Hepatocyte (in vitro differentiated cells): Measurements from ENCODE around the gene EXOC3L1.

Source experiments
- CTCF ChIP-seq: fragments of 200-600 bp; sonication (generic); IDR thresholded peaks from 2 replicates; pipeline ENCODE4 v1.5.1; 2016; ENCODE audit warnings: antibody characterized with exemption, mild to moderate bottlenecking; ENCODE audit not compliant: poor library complexity
- EZH2 ChIP-seq: fragments of 200-600 bp; sonication (generic); IDR thresholded peaks from 2 replicates; pipeline ENCODE4 v1.6.1; 2016; ENCODE audit warnings: antibody characterized with exemption, mild to moderate bottlenecking, borderline replicate concordance
- EZH2phosphoT487 ChIP-seq: fragments of 200-600 bp; sonication (generic); IDR thresholded peaks from one replicate; pipeline ENCODE4 v1.6.1; 2018; ENCODE audit warnings: antibody characterized with exemption, mild to moderate bottlenecking, low read depth, moderate library complexity; ENCODE audit not compliant: unreplicated experiment, severe bottlenecking

GRCh38 chr16:67226295-67226803 is 36.4 kb upstream of the EXOC3L1 start:
- TF ChIP-seq EZH2 (no peak), CTCF (no peak), EZH2phosphoT487 (no peak)
